Body of pancreas (tissue), 4 donors: ENCODE data around the gene MSI2.

Source experiments
- CTCF ChIP-seq, 7 experiments: fragments of 450-650 bp in 4 of 7; fragments of 200-600 bp in 3 of 7; sonication (generic) in 3 of 7; IDR thresholded peaks; one replicate each; pipeline ENCODE4 v1.5.1; 2016 to 2019; ENCODE audit warnings: antibody characterized with exemption in 7 of 7
- POLR2A ChIP-seq, 3 donors: fragments of 450-650 bp; IDR thresholded peaks; one replicate each; pipeline ENCODE4 v1.6.1; 2016; ENCODE audit warnings: antibody characterized with exemption in 3 of 3, mild to moderate bottlenecking in 2 of 3

GRCh38 chr17:57326764-57327163 is 70.4 kb downstream of the MSI2 start:
- no peak for TF ChIP-seq POLR2A (IDR thresholded peaks at IDR 0.05)
- no peak for TF ChIP-seq CTCF (IDR thresholded peaks at IDR 0.05)
